Measurements from ENCODE around the gene SND1. TPM values are rescaled to one million over a fixed set of nuclear protein-coding genes. Genes with fewer than 3 reads are reported as not detected.

The SND1 gene
- total and polyA plus RNA-seq, 10 donors = 61.7 to 173 (median 116) TPM

- no peak for DNase-seq
- Histone ChIP-seq H3K27ac (no peak overlapping the region), H3K9me3 (no peaks in the 10 kb centered on the region), H3K4me3 (no peak overlapping the region), H3K36me3 (peaks cover 0 to 54% (median 2%) of the 10 kb centered on the region in 6 donors), H3K4me1 (no peaks in the 10 kb centered on the region), H3K27me3 (replicated peaks in 1 of 7) (no peaks in the 10 kb centered on the region)
- TF ChIP-seq POLR2A (IDR thresholded peaks at IDR 0.05) (no peak), POLR2AphosphoS5 (IDR thresholded peaks at IDR 0.05) (no peak), CTCF (IDR thresholded peaks at IDR 0.05 in 8 of 11, conservative IDR thresholded peaks at IDR 0.05 in 3 of 11) (no peak)
- intact Hi-C loops (cut with DNase I; ENCODE audit: low total_unique reads) = no loop called here
- 66 to 96% (median 78%) methylated on average over 5 of the region's 5 CpGs for WGBS, 5 donors
Measured at GRCh38 chr7:128066858-128067257, 414.9 kb downstream of the SND1 start.

- Histone ChIP-seq H3K4me1 (no peaks in the 10 kb centered on the region), H3K4me3 (no peak overlapping the region), H3K36me3 (peaks cover 0 to 60% (median 2%) of the 10 kb centered on the region in 6 donors), H3K27me3 (replicated peaks in 1 of 7) (no peaks in the 10 kb centered on the region), H3K27ac (no peak overlapping the region), H3K9me3 (no peaks in the 10 kb centered on the region)
- intact Hi-C loops (cut with DNase I; ENCODE audit: low total_unique reads) = no loop called here
- DNase-seq = no peak
- WGBS, 5 donors = 79 to 86% (median 83%) methylated on average over 5 of the region's 5 CpGs
- TF ChIP-seq POLR2AphosphoS5 (IDR thresholded peaks at IDR 0.05) (no peak), POLR2A (IDR thresholded peaks at IDR 0.05) (no peak), CTCF (IDR thresholded peaks at IDR 0.05 in 8 of 11, conservative IDR thresholded peaks at IDR 0.05 in 3 of 11) (no peak)
Measured at GRCh38 chr7:128067983-128068382, 416.0 kb downstream of the SND1 start.

GRCh38 chr7:128068785-128069184 is 416.8 kb downstream of the SND1 start:
- no peak overlapping the region for H3K4me3 ChIP-seq
- no peaks in the 10 kb centered on the region for H3K9me3 ChIP-seq
- H3K27ac ChIP-seq = no peak overlapping the region
- no peak for TF ChIP-seq POLR2A (IDR thresholded peaks at IDR 0.05)
- no peak for TF ChIP-seq POLR2AphosphoS5 (IDR thresholded peaks at IDR 0.05)
- TF ChIP-seq CTCF (IDR thresholded peaks at IDR 0.05 in 8 of 11, conservative IDR thresholded peaks at IDR 0.05 in 3 of 11) = no peak
- intact Hi-C loops (cut with DNase I; ENCODE audit: low total_unique reads) = no loop called here
- no peak for DNase-seq
- no peaks in the 10 kb centered on the region for H3K4me1 ChIP-seq
- peaks cover 0 to 60% (median 2%) of the 10 kb centered on the region in 6 donors for H3K36me3 ChIP-seq
- 88 to 98% (median 96%) methylated on average over 8 of the region's 8 CpGs for WGBS, 5 donors
- no peaks in the 10 kb centered on the region for H3K27me3 ChIP-seq (replicated peaks in 1 of 7)

- intact Hi-C loops (cut with DNase I; ENCODE audit: low total_unique reads) = no loop called here
- no peak overlapping the region for H3K27ac ChIP-seq
Measured at GRCh38 chr7:128069373-128070364, 417.7 kb downstream of the SND1 start.

More at GRCh38 chr7:128069373-128070364, 417.7 kb downstream of the SND1 start:
- Histone ChIP-seq H3K4me3 (no peak overlapping the region), H3K36me3 (peaks cover 0 to 66% (median 3%) of the 10 kb centered on the region in 6 donors), H3K4me1 (peaks cover 0 to 2% (median 0%) of the 10 kb centered on the region in 6 donors), H3K9me3 (no peaks in the 10 kb centered on the region), H3K27me3 (replicated peaks in 1 of 7) (no peaks in the 10 kb centered on the region)
- WGBS, 5 donors = 89 to 95% (median 92%) methylated on average over 8 of the region's 8 CpGs
- TF ChIP-seq POLR2A (IDR thresholded peaks at IDR 0.05) (no peak), POLR2AphosphoS5 (IDR thresholded peaks at IDR 0.05) (no peak), CTCF (IDR thresholded peaks at IDR 0.05 in 8 of 11, conservative IDR thresholded peaks at IDR 0.05 in 3 of 11) (no peak)
- DNase-seq = no peak
